KG1 (cell line): Measurements from ENCODE around the gene LATS1.

Experiments used
- DNase-seq: peaks from one replicate; lab custom pipeline; 2025; lab: John Stamatoyannopoulos, UW

Gene LATS1

GRCh38 chr6:149660028-149660427, 57.9 kb downstream of the LATS1 start:
- DNase-seq = no peak

- no peak for DNase-seq
These were observed 60.5 kb downstream of the LATS1 start for GRCh38 chr6:149657441-149657840.

- DNase-seq = no peak
These were observed 66.8 kb downstream of the LATS1 start for GRCh38 chr6:149651056-149651455.

- DNase-seq = peak; percentile 66
These were observed 69.5 kb downstream of the LATS1 start, which contains the start of gene KATNA1 for GRCh38 chr6:149648148-149649145. KATNA1 (minus strand) TSS chr6:149648714; CDS start chr6:149638547, 10,167 bp downstream.

GRCh38 chr6:149646599-149646998, 71.3 kb downstream of the LATS1 start:
- DNase-seq = no peak

GRCh38 chr6:149642829-149643580, 74.9 kb downstream of the LATS1 start:
- no peak for DNase-seq

GRCh38 chr6:149636124-149636523, 81.8 kb downstream of the LATS1 start:
- no peak for DNase-seq

- DNase-seq = no peak
These were observed 83.6 kb downstream of the LATS1 start for GRCh38 chr6:149634315-149634714.

GRCh38 chr6:149628875-149629510, 88.9 kb downstream of the LATS1 start:
- DNase-seq = no peak

GRCh38 chr6:149627672-149628071, 90.2 kb downstream of the LATS1 start:
- DNase-seq = no peak

- DNase-seq = no peak
These were observed 102.1 kb downstream of the LATS1 start for GRCh38 chr6:149615805-149616204.

- DNase-seq = no peak
These were observed 103.6 kb downstream of the LATS1 start for GRCh38 chr6:149614337-149614736.

- no peak for DNase-seq
These were observed 109.4 kb downstream of the LATS1 start for GRCh38 chr6:149608381-149608982.
